Body of pancreas (tissue), 4 donors: ENCODE data around the gene MRPL51.

Experiments used
- POLR2A ChIP-seq, 3 donors: fragments of 450-650 bp; IDR thresholded peaks; one replicate each; pipeline ENCODE4 v1.6.1; 2016; ENCODE audit warnings: antibody characterized with exemption in 3 of 3, mild to moderate bottlenecking in 2 of 3
- TF ChIP-seq, protein P1 (sequence below), 7 experiments: fragments of 450-650 bp in 4 of 7; fragments of 200-600 bp in 3 of 7; sonication (generic) in 3 of 7; IDR thresholded peaks; one replicate each; pipeline ENCODE4 v1.5.1; 2016 to 2019; ENCODE audit warnings: antibody characterized with exemption in 7 of 7

DNA sequence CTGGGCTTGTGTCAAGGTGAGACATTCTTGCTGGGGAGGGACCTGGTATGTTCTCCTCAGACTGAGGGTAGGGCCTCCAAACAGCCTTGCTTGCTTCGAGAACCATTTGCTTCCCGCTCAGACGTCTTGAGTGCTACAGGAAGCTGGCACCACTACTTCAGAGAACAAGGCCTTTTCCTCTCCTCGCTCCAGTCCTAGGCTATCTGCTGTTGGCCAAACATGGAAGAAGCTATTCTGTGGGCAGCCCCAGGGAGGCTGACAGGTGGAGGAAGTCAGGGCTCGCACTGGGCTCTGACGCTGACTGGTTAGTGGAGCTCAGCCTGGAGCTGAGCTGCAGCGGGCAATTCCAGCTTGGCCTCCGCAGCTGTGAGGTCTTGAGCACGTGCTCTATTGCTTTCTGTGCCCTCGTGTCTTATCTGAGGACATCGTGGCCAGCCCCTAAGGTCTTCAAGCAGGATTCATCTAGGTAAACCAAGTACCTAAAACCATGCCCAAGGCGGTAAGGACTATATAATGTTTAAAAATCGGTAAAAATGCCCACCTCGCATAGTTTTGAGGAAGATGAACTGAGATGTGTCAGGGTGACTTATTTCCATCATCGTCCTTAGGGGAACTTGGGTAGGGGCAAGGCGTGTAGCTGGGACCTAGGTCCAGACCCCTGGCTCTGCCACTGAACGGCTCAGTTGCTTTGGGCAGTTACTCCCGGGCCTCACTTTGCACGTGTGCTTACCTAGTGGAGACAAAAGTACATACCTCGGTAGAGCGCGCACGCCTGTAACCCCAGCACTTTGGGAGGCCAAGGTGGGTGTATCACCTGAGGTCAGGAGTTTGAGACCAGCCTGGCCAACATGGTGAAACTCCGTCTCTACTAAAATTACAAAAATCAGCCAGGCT, 45.6 kb upstream of the MRPL51 start:
- TF ChIP-seq POLR2A (IDR thresholded peaks at IDR 0.05): no peak
- TF ChIP-seq, protein P1, sequence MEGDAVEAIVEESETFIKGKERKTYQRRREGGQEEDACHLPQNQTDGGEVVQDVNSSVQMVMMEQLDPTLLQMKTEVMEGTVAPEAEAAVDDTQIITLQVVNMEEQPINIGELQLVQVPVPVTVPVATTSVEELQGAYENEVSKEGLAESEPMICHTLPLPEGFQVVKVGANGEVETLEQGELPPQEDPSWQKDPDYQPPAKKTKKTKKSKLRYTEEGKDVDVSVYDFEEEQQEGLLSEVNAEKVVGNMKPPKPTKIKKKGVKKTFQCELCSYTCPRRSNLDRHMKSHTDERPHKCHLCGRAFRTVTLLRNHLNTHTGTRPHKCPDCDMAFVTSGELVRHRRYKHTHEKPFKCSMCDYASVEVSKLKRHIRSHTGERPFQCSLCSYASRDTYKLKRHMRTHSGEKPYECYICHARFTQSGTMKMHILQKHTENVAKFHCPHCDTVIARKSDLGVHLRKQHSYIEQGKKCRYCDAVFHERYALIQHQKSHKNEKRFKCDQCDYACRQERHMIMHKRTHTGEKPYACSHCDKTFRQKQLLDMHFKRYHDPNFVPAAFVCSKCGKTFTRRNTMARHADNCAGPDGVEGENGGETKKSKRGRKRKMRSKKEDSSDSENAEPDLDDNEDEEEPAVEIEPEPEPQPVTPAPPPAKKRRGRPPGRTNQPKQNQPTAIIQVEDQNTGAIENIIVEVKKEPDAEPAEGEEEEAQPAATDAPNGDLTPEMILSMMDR (IDR thresholded peaks at IDR 0.05): no peak
